IMR-90 (cell line): ENCODE measurements around the gene ACTG2. TPM values are rescaled to one million over a fixed set of nuclear protein-coding genes. Genes with fewer than 3 reads are reported as not detected.

ENCODE experiments used
- ATAC-seq: fragments of 200-7000 bp; cut with Tn5 transposase; 2 replicates; pipeline ENCODE4 v1.9.1; 2020; ENCODE audit warnings: low read depth, mild to moderate bottlenecking, moderate library complexity
- BruUV-seq: library from RNA; stranded (reverse); fragments of 400-500 nt; replicated peaks from 2 replicates; lab custom pipeline; 2021; lab: Mats Ljungman, UMichigan
- CTCF ChIA-PET: fragments of 300-600 bp; formaldehyde crosslinking; extraction: SDS; loops from one replicate; lab custom pipeline; 2021; ENCODE audit warnings: antibody characterized with exemption; lab: Yijun Ruan, JAX
- POLR2A ChIA-PET: fragments of 300-600 bp; sonication (Branson Sonifier 250); formaldehyde crosslinking; loops from one replicate; lab custom pipeline; 2022; ENCODE audit warnings: antibody characterized with exemption; ENCODE audit not compliant: unreplicated experiment; lab: Charles Lee
- DNase-seq: peaks from one replicate; pipeline ENCODE4 v3.0.0; 2013
- H2AFZ ChIP-seq: replicated peaks from 2 replicates; pipeline ENCODE3; 2013; ENCODE audit warnings: low read length, mild to moderate bottlenecking; ENCODE audit not compliant: poor library complexity
- H2AK5ac ChIP-seq: 2 replicates; pipeline ENCODE4 v1.6.1; 2013; ENCODE audit warnings: low read depth, low read length, inconsistent platforms
- H2AK9ac ChIP-seq: replicated peaks from 2 replicates; pipeline ENCODE3; 2013; ENCODE audit warnings: mild to moderate bottlenecking, low read depth, low read length, moderate library complexity; ENCODE audit not compliant: poor library complexity
- H2BK120ac ChIP-seq: 2 replicates; pipeline ENCODE4 v1.6.1; 2013; ENCODE audit warnings: low read depth, low read length, inconsistent platforms
- H2BK15ac ChIP-seq: 3 replicates; pipeline ENCODE4 v1.6.1; 2013; ENCODE audit warnings: low read depth, low read length, inconsistent platforms
- H2BK20ac ChIP-seq: 2 replicates; pipeline ENCODE4 v1.6.1; 2013; ENCODE audit warnings: low read depth, mild to moderate bottlenecking, inconsistent platforms, low read length, moderate library complexity
- H2BK5ac ChIP-seq: 2 replicates; pipeline ENCODE4 v1.6.1; 2013; ENCODE audit warnings: mild to moderate bottlenecking, low read depth, low read length, inconsistent platforms; ENCODE audit not compliant: poor library complexity, severe bottlenecking
- H3K14ac ChIP-seq: replicated peaks from 2 replicates; pipeline ENCODE4 v1.6.1; 2013; ENCODE audit warnings: low read depth, low read length, inconsistent platforms
- H3K18ac ChIP-seq: 2 replicates; pipeline ENCODE4 v1.6.1; 2013; ENCODE audit warnings: low read depth, low read length, control low read depth
- H3K23ac ChIP-seq: 2 replicates; pipeline ENCODE4 v1.6.1; 2013; ENCODE audit warnings: low read depth, low read length, inconsistent platforms
- H3K27ac ChIP-seq: 2 replicates; pipeline ENCODE4 v1.5.1; 2013; ENCODE audit warnings: mild to moderate bottlenecking, control low read depth, low read length; ENCODE audit not compliant: insufficient read depth
- H3K27me3 ChIP-seq: 2 replicates; pipeline ENCODE4 v1.6.1; 2013; ENCODE audit warnings: low read length; ENCODE audit not compliant: control insufficient read depth, insufficient read depth
- H3K36me3 ChIP-seq: 2 replicates; pipeline ENCODE4 v1.6.1; 2013; ENCODE audit warnings: low read length, mixed read lengths; ENCODE audit not compliant: control insufficient read depth, insufficient read depth
- H3K4ac ChIP-seq: 2 replicates; pipeline ENCODE4 v1.6.1; 2013; ENCODE audit warnings: low read depth, low read length, inconsistent platforms
- H3K4me1 ChIP-seq: 2 replicates; pipeline ENCODE4 v1.6.1; 2013; ENCODE audit warnings: low read length, mixed read lengths; ENCODE audit not compliant: control insufficient read depth, insufficient read depth
- H3K4me2 ChIP-seq: 2 replicates; pipeline ENCODE4 v1.6.1; 2013; ENCODE audit warnings: low read depth, mild to moderate bottlenecking, control low read depth, low read length, moderate library complexity
- H3K4me3 ChIP-seq: 2 replicates; pipeline ENCODE4 v1.5.1; 2013; ENCODE audit warnings: low read depth, mild to moderate bottlenecking, control low read depth, low read length, moderate library complexity; ENCODE audit not compliant: insufficient read depth
- H3K56ac ChIP-seq: 2 replicates; pipeline ENCODE4 v1.6.1; 2013; ENCODE audit warnings: low read length, inconsistent platforms; ENCODE audit not compliant: insufficient read depth; ENCODE audit errors: extremely low read depth
- H3K79me1 ChIP-seq, 2 experiments: 2 replicates each; pipeline ENCODE4 v1.6.1; 2013; ENCODE audit warnings: low read length in 2 of 2, inconsistent platforms in 1 of 2, low read depth in 1 of 2
- H3K9ac ChIP-seq: 2 replicates; pipeline ENCODE4 v1.6.1; 2013; ENCODE audit warnings: low read depth, low read length, control low read depth
- H3K9me1 ChIP-seq: 2 replicates; pipeline ENCODE4 v1.6.1; 2013; ENCODE audit warnings: low read length, inconsistent platforms; ENCODE audit not compliant: insufficient read depth
- H3K9me3 ChIP-seq: 2 replicates; pipeline ENCODE4 v1.6.1; 2013; ENCODE audit warnings: low read length; ENCODE audit not compliant: control insufficient read depth, insufficient read depth
- H4K20me1 ChIP-seq: 2 replicates; pipeline ENCODE4 v1.6.1; 2013; ENCODE audit warnings: low read length, inconsistent platforms; ENCODE audit not compliant: insufficient read depth
- H4K5ac ChIP-seq: 2 replicates; pipeline ENCODE4 v1.6.1; 2013; ENCODE audit warnings: mild to moderate bottlenecking, low read depth, low read length, control low read depth
- H4K8ac ChIP-seq, 2 experiments: 2 replicates each; pipeline ENCODE4 v1.6.1; 2013; ENCODE audit warnings: low read depth in 2 of 2, low read length in 2 of 2, control low read depth in 1 of 2, inconsistent platforms in 1 of 2
- H4K91ac ChIP-seq: 2 replicates; pipeline ENCODE4 v1.6.1; 2013; ENCODE audit warnings: low read depth, low read length, inconsistent platforms; ENCODE audit not compliant: insufficient read depth
- CEBPB ChIP-seq: IDR thresholded peaks from 2 replicates; pipeline ENCODE4 v1.6.1; 2012; ENCODE audit warnings: low read depth, low read length, improper control_type of control experiment
- CHD1 ChIP-seq: IDR thresholded peaks from 2 replicates; pipeline ENCODE4 v1.6.1; 2012; ENCODE audit warnings: low read depth, low read length, improper control_type of control experiment
- SMC3 ChIP-seq: fragments of 150-350 bp; IDR thresholded peaks from 2 replicates; pipeline ENCODE4 v1.6.1; 2016; ENCODE audit warnings: low read depth, mild to moderate bottlenecking, antibody characterized with exemption, low read length, moderate library complexity
- WGBS, 2 experiments: methylation state at CpG; one replicate each; pipeline versions ENCODE4 v1.1.5 to v1.1.7; 2013; ENCODE audit warnings: missing lambda C conversion rate in 2 of 2; ENCODE audit not compliant: insufficient read length in 1 of 2; ENCODE audit errors: extremely low coverage in 2 of 2; 5-methylcytosine and 5-hydroxymethylcytosine counted together
- dilution Hi-C: fragments of 300-500 bp; cut with HindIII; formaldehyde crosslinking; loops from one replicate; pipeline ENCODE4 v1.14.3; 2018; ENCODE audit warnings: low sequenced_read_pairs; ENCODE audit not compliant: unreplicated experiment
- in situ Hi-C: fragments of 300-500 bp; cut with MboI; formaldehyde crosslinking; loops from 3 replicates; pipeline ENCODE4 v1.14.3; 2019; ENCODE audit warnings: low sequenced_read_pairs, inconsistent platforms, mixed read lengths
- intact Hi-C: fragments of 100-400 bp; cut with micrococcal nuclease; formaldehyde crosslinking; loops from 2 replicates; pipeline ENCODE4 v1.10.0; 2022
- polyA plus RNA-seq, 3 experiments: library from polyadenylated mRNA; depleted of rRNA; stranded (reverse); fragments of >200 nt; gene quantifications; 2 replicates each; pipeline ENCODE4 v1.2.3, GENCODE V29; 2012; ENCODE audit warnings: low replicate concordance in 1 of 3
- total RNA-seq: library from RNA; depleted of rRNA; stranded (reverse); fragments of >200 nt; gene quantifications from 2 replicates; pipeline ENCODE4 v1.2.3, GENCODE V29; 2012
- TF ChIP-seq, protein P1 (sequence below): fragments of 150-350 bp; IDR thresholded peaks from 2 replicates; pipeline ENCODE4 v1.6.1; 2016; ENCODE audit warnings: low read depth, mild to moderate bottlenecking, low read length, moderate library complexity, borderline replicate concordance

Gene ACTG2
- total and polyA plus RNA-seq, 2 of the 4 experiments (the other 2 are of a cell fraction), result 523 to 899 TPM

DNA sequence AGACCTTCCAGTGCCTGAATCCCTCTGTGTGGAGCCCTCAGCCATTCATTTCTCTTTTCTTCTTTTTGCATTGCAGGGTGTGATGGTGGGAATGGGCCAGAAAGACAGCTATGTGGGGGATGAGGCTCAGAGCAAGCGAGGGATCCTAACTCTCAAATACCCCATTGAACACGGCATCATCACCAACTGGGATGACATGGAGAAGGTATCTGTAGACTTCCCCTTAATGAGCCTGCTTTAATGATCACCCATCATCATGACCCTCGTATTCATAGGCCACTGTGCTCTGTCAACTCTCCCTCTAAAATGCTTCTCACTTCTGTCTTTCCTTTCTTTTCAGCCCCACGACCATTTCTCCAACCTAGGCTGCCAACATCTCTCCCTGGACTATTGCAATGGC is 9.5 kb downstream of the ACTG2 start:
- no peak overlapping the region for H3K4ac ChIP-seq
- H3K4me3 ChIP-seq, result no peak overlapping the region
- peaks cover 21% of the 10 kb centered on the region for H3K9me1 ChIP-seq
- H3K23ac ChIP-seq, result no peak overlapping the region
- no peak overlapping the region for H2BK5ac ChIP-seq
- no peak overlapping the region for H3K14ac ChIP-seq
- no peak overlapping the region for H3K9ac ChIP-seq
- H3K18ac ChIP-seq, result no peak overlapping the region
- CTCF ChIA-PET, result no interaction called here
- peaks cover 74% of the 10 kb centered on the region for H4K20me1 ChIP-seq
- dilution Hi-C loops (no loop called here), in situ Hi-C loops (no loop called here), intact Hi-C loops (no loop called here)
- H2AK5ac ChIP-seq, result no peak overlapping the region
- no peak overlapping the region for H4K8ac ChIP-seq
- DNase-seq, result no peak
- peaks cover 3% of the 10 kb centered on the region for H3K4me1 ChIP-seq
- POLR2A ChIA-PET, result no interaction called here
- H3K27me3 ChIP-seq, result no peaks in the 10 kb centered on the region
- H2AK9ac ChIP-seq, result no peak overlapping the region
- H4K5ac ChIP-seq, result no peak overlapping the region
- 62% methylated on average over 2 of the region's 4 CpGs; no CpG with 5 or more reads in 1 of the 2 experiments for WGBS, 2 experiments
- no TSS peak for BruUV-seq
- H2BK15ac ChIP-seq, result no peak overlapping the region
- no peak for TF ChIP-seq CEBPB
- no peak for TF ChIP-seq CHD1
- TF ChIP-seq, protein P1, sequence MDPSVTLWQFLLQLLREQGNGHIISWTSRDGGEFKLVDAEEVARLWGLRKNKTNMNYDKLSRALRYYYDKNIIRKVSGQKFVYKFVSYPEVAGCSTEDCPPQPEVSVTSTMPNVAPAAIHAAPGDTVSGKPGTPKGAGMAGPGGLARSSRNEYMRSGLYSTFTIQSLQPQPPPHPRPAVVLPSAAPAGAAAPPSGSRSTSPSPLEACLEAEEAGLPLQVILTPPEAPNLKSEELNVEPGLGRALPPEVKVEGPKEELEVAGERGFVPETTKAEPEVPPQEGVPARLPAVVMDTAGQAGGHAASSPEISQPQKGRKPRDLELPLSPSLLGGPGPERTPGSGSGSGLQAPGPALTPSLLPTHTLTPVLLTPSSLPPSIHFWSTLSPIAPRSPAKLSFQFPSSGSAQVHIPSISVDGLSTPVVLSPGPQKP, result no peak
- TF ChIP-seq SMC3, result no peak
- H3K36me3 ChIP-seq, result peaks cover 43% of the 10 kb centered on the region
- H2BK20ac ChIP-seq, result no peak overlapping the region
- H2AFZ ChIP-seq, result no peak overlapping the region
- H3K79me1 ChIP-seq, result peaks cover 27 to 64% of the 10 kb centered on the region in 2 experiments
- no peak overlapping the region for H2BK120ac ChIP-seq
- H3K9me3 ChIP-seq, result no peaks in the 10 kb centered on the region
- no peak for ATAC-seq
- no peak overlapping the region for H3K4me2 ChIP-seq
- no peak overlapping the region for H3K56ac ChIP-seq
- no peak overlapping the region for H3K27ac ChIP-seq
- no peak overlapping the region for H4K91ac ChIP-seq
